GM21717 (cell line): ENCODE measurements around the gene NOP53.
"Not testable (repeated sequence)": the region's sequence is repeated elsewhere in the genome, so short reads cannot be mapped to it uniquely, and the experiment has no call there.

Source experiments
- ATAC-seq: cut with Tn5 transposase; IDR thresholded peaks from one replicate; pipeline ENCODE4 v1.9.1; 2021; ENCODE audit warnings: mild to moderate bottlenecking, moderate library complexity; ENCODE audit not compliant: unreplicated experiment

NOP53 gene

GRCh38 chr19:47745010-47745901 is at the start of gene NOP53:
NOP53 (plus strand) TSS chr19:47745546; CDS start chr19:47745560, 14 bp downstream.
- peak; percentile 56 for ATAC-seq

- ATAC-seq: no peak
Observed at GRCh38 chr19:47696635-47697034, 48.7 kb upstream of the NOP53 start.

GRCh38 chr19:47697863-47698609 is 47.3 kb upstream of the NOP53 start:
- no peak for ATAC-seq

GRCh38 chr19:47698631-47699359 is 46.6 kb upstream of the NOP53 start:
- ATAC-seq: no peak

GRCh38 chr19:47699360-47699917 is 45.9 kb upstream of the NOP53 start:
- no peak for ATAC-seq

- ATAC-seq: no peak
Observed at GRCh38 chr19:47700934-47701716, 44.2 kb upstream of the NOP53 start.

- no peak for ATAC-seq
Observed at GRCh38 chr19:47701717-47702552, 43.4 kb upstream of the NOP53 start.

- no peak for ATAC-seq
Observed at GRCh38 chr19:47702671-47703070, 42.7 kb upstream of the NOP53 start.

- ATAC-seq: no peak
Observed at GRCh38 chr19:47703301-47703700, 42.0 kb upstream of the NOP53 start.

GRCh38 chr19:47704024-47704423 is 41.3 kb upstream of the NOP53 start:
- ATAC-seq: no peak

GRCh38 chr19:47704656-47705055 is 40.7 kb upstream of the NOP53 start:
- no peak for ATAC-seq

GRCh38 chr19:47707135-47707925 is 38.0 kb upstream of the NOP53 start:
- ATAC-seq: no peak

GRCh38 chr19:47711652-47712242 is 33.6 kb upstream of the NOP53 start:
- no peak for ATAC-seq

- ATAC-seq: no peak
Observed at GRCh38 chr19:47713046-47714021, 32.0 kb upstream of the NOP53 start, which contains the start of gene EHD2. EHD2 (plus strand) TSS chr19:47713422; CDS start chr19:47716613, 3,191 bp downstream.

- no peak for ATAC-seq
Observed at GRCh38 chr19:47714339-47714738, 31.0 kb upstream of the NOP53 start.

GRCh38 chr19:47714855-47715254 is 30.5 kb upstream of the NOP53 start:
- ATAC-seq: not testable (repeated sequence)
